COLO829 (cell line): ENCODE measurements around the gene TXNRD2.

Experiments used
- DNase-seq: peaks from one replicate; pipeline ENCODE4 v3.0.0; 2012; ENCODE audit warnings: low spot score

TXNRD2 gene

DNA sequence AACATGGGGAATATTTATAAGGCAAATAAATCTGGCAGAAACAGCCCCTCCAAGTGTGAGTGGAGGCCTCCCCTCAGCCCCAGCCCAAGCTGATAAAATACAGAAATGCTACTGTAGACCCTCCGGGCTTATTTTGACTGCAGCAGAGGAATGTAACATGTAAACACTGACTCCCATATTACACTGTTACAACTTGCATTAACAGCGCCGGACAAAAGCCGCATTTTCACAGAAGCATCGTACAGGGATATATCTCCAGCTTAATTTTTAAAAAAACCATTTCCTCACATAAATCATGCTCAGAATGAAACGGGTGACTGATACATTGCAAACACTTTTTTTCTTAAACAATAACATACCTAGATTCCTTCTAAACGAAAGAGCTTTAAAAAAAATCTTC, 36.7 kb downstream of the TXNRD2 start:
- no peak for DNase-seq

DNA sequence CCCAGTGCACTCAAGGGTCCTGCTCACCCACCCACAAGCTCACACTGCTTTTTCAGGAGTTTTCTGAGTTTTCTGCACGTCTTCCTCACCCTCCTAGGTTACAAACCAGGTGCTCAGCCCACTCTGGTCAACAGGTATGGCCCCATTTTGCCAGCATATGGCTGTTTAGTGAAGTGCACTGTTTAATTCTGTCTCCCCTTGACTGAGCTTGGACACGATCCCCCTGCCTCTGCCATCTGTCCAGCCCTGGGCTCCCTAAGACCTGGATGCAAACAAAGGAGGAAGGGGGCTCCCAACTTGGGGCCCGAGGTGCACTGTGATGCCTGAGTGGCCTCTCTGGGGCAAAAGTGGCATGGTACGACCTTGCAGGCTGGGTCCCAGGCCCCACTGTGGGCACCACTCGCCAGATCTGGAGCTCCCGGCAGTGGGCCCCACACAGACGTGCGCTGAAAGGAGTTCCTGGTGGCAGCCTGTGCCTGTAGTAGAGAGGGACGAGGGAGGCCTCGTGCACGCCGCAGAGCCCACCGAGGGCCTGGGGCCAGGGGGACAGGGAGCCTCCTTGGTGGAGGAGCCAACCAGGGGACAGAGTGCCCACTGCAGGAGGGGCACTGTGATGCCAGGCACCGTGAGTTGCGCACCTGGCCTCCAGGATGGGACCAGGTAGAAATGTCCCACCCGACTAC, 37.3 kb downstream of the TXNRD2 start:
- no peak for DNase-seq

GRCh38 chr22:19903513-19903912, 38.1 kb downstream of the TXNRD2 start:
- no peak for DNase-seq

- DNase-seq, result no peak
These were observed 38.6 kb downstream of the TXNRD2 start for GRCh38 chr22:19903031-19903430.

GRCh38 chr22:19902245-19902715, 39.3 kb downstream of the TXNRD2 start:
- DNase-seq, result peak; percentile 57

DNA sequence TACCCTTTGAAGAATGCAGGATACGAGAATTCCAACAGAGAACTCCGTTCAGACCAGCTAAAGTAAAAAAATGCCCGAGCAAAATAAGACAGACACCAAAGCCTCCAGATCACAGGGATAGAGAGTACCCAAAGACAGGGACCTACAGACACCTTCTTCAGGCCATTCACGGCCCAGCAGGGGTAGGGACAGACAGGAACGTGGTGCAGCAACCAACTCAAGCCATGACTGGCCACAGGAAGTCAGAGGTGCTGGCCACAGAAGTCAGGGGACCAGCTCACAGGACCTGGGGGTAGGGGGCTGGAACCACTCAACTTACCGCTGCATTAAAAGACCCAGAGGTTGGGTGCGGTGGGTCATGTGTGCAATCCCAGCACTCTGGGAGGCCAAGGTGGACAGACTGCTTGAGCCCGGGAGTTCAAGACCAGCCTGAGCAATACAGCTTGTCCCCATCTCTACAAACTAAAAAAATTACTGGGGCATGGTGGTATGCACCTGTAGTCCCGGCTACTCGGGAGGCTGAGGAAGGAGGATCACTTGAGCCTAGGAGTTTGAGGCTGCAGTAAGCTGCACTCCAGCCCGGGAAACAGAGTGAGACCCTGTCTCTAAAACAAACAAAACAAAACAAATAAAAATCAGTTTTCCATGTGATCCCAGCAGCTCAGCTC, 39.9 kb downstream of the TXNRD2 start:
- no peak for DNase-seq

GRCh38 chr22:19900707-19901436, 40.7 kb downstream of the TXNRD2 start:
- no peak for DNase-seq

GRCh38 chr22:19898831-19899567, 42.6 kb downstream of the TXNRD2 start:
- no peak for DNase-seq

- DNase-seq, result no peak
These were observed 43.5 kb downstream of the TXNRD2 start for GRCh38 chr22:19898145-19898544.

- no peak for DNase-seq
These were observed 43.9 kb downstream of the TXNRD2 start for GRCh38 chr22:19897726-19898125.

DNA sequence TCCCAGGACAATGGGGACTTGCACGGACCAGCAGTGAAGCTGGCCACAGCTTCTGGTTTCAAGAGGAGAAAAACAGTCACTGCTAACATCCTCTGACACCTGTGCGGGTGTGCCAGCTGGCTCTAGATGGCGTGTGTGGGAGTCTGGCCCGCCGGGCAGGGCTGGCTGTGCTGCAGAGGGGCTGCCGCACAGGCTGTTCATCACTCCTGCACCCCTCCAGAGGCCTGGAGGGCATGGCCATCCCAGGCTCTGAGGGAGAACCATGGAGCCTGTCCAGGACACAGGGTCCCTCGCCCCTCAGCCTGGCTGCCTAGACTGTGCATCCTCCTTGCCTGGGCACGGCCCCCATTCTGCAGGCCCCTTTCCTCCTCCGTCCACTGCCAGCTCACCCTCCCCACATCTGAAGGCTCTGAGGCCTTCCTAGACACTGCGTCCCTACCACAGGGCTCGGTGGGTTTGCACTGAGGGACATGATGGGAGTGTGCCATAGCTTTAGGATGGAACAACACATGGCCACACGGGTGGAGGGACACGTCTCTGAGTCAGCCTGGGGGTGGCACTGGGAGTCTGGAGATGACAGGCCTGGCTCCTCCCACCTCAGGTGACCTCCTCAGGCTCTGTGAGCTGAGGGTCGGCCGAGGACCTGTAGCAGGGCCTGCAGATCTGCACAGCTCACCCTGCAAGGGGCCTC, 44.8 kb downstream of the TXNRD2 start:
- DNase-seq, result no peak

DNA sequence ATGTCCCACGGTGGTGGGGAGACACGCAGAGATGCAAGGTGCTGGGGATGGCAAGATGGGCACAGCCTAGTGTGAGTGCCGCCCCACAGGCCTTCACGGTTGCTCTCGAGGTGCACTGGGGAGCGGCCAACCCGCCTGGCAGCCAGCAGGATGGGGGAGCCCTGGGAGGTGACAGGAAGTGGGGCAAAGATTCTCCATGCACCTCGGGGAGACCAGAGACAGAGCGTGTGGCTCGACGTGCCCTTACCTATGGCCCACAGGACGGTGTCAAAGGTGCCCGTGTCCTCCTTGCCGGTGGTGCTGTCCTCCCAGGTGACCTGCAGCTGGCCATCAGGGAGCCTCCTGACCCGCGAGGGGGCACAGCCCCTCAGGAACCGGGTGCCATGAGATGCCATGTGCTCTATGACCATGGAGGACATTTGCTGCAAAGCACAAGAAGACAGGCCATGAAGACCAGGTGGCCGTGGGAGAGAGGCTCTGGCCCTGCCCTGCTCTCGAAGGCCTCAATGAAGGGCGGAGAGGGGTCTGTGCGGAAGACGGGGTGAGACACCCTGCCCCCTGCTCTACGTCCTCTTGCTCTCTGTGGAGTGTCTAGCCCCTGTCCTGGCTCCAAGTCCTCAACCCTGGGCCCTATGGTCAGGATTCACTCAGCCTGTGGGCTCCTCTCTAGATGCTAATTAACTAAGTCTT, 46.3 kb downstream of the TXNRD2 start:
- DNase-seq, result no peak

- no peak for DNase-seq
These were observed 48.3 kb downstream of the TXNRD2 start for GRCh38 chr22:19893363-19893762.

GRCh38 chr22:19892925-19893324, 48.7 kb downstream of the TXNRD2 start:
- no peak for DNase-seq

GRCh38 chr22:19892257-19892879, 49.2 kb downstream of the TXNRD2 start:
- no peak for DNase-seq

DNA sequence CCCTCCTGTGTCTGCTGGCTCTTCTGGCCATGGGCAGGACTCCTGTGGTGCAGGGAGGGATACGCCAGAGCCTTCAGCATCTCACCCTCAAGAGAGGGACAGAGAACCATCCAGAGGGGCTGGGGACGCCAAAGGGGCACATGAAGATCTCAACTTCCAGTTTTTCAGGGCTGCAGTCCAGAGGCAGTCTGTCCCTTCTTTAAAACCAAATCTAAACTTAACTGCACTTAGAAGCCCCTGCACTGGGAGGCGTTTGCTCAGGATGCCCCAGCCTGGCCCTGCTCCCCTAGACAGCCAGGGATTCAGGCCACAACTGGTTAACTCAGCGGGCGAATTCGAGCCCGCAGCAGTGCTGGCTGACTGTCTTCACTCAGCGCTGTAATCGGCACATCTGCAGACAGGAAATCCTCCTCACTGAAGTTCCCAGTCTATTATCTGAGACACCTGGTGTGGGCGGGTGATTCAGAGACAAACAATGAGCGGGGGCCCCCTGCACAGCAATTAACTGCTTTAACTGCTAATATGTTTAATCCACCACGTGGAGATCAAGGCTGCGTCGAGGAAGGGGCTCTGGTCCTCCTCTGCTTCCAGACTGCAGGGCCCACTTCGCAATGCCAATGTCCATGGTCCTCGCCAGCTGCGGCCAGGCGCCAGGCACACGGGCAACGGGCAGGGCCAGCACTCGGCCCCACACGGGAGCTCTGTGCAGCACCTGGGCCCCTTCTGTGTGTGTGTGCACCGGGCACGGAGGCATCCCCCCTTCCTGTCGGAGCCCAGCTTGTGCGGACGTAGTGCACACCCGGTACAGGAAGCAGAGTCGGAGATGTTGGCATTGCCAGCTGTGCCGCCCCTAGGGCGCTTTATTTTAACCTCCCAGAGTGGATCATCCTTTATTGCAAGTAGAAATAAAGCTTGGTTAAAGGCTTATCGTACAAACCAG, 50.0 kb downstream of the TXNRD2 start:
- peak; percentile 42 for DNase-seq

DNA sequence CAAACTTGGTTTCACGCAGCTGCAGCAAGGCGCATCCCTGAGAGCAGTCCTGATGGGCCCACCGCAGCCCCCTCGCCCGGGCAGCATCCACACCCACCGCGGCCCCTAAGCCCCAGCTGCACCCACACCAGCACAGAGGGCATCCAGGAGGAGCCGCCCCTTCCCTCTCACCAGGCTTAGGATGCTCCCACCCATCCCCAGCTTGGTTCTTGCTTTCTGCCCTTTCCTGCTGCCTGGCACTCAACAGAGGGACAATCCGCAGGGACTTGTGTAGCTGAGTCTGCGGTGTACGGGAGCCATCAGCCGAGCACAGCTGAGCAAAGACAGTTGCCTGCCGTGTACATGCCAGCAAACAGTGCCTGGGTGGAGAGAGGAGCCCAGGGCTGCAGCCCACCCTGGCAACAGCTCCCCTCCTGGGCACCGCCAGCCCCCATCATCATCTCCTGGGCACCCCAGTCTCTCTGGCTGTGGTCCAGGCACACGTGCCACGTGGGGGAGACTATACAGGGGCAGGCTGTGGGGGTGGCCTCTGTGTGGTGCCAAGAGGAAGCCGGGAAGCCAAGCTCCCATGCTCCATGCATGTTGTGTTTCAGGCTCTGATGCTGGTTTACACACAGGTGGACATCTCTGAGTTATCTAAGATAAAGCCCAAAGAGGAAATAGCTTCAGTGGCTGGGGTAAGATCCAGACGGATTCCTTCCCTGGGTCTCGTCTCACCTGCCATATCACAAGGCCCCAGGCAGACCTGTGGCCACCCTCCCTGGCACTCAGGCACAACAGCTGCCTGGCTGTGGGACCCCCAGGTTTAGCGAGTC, 50.9 kb downstream of the TXNRD2 start:
- no peak for DNase-seq

GRCh38 chr22:19889951-19890350, 51.7 kb downstream of the TXNRD2 start:
- no peak for DNase-seq
